ENCODE data around the gene SRXN1.

SRXN1 gene

DNA sequence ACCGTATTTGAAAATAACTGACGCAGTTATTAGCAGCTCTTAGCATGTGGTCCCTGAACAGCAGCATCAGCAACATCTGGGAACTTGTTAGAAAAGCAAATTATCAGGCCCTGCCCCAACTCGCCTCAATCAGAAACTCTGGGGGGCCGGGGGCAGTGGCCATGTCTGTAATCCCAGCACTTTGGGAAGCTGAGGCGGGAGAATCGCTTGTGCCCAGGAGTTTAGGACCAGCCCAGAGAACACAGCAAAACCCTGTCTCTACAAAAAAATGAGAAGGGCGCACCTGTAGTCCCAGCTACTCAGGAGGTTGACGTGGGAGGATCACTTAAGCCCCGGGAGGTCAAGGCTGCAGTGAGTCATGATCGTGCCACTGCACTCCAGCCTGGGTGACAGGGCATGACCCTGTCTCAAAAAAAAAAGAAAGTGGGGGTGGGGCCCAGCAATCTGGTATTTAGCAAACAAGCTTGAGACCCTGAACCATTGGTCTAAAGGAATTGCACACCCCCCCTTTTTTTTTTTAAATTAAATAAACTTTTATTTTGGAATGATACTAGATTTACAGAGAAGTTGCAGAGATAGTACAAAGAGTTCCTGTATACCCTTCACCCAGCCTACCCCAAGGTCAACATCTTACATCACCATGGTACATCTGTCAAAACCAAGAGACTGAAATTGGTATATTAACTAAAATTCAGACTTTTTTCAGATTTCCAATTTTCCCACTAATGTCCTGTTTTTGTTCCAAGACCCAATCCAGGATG is 6.7 kb downstream of the SRXN1 start:
- no peak for DNase-seq (ENCODE audit: low read depth in 1 of 2, low spot score in 1 of 2)

DNA sequence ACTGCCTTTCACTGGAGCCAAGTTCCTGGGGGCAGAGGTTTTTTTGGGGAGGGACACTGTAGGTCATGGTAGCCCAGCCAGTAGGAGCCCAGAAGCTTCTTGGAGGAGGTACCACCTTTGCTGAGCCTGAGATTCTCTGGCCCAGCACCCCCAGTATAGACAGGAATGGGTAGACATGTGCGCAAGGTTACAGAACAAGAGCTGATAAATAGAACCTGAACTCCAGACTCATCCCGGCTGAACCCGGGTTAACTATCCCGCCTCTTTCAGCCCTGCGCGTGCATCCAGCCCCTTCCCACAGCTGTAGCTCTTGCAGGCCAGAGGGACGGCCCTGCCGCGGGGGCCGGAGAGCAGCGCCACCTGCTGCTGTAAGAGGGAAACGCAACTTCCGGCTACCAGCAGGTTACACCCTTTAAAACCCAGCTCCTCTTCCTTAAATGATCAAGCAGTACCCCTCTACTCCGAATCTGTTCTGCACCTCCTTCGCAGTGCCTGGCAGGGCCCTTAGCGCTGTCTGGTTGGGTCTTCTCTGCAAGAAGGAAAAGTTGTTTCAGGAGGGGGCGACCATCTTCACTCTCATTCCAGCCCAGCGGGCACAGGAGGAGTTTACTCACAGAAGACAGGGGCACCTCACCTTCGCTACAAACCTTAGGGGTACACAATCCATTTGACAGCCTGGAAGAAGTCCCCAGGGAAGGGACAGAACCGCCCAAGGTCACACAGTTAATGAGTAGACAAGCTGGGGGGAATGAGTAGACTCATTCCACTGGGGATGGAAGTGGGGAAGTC is 7.5 kb downstream of the SRXN1 start:
- no peak overlapping the region for H3K4me3 ChIP-seq (replicated peaks; ENCODE audit: insufficient read depth, low read length)
- peak; percentile 61 to 62 for DNase-seq (ENCODE audit: low read depth in 1 of 2, low spot score in 1 of 2)
- H3K27me3 ChIP-seq (ENCODE audit: insufficient read depth, poor library complexity, severe bottlenecking), result no peaks in the 10 kb centered on the region
- no peak overlapping the region for H3K27ac ChIP-seq (replicated peaks)
- no peak for TF ChIP-seq POLR2AphosphoS5 (IDR thresholded peaks at IDR 0.05; ENCODE audit: low read depth)
- TF ChIP-seq, protein P1, sequence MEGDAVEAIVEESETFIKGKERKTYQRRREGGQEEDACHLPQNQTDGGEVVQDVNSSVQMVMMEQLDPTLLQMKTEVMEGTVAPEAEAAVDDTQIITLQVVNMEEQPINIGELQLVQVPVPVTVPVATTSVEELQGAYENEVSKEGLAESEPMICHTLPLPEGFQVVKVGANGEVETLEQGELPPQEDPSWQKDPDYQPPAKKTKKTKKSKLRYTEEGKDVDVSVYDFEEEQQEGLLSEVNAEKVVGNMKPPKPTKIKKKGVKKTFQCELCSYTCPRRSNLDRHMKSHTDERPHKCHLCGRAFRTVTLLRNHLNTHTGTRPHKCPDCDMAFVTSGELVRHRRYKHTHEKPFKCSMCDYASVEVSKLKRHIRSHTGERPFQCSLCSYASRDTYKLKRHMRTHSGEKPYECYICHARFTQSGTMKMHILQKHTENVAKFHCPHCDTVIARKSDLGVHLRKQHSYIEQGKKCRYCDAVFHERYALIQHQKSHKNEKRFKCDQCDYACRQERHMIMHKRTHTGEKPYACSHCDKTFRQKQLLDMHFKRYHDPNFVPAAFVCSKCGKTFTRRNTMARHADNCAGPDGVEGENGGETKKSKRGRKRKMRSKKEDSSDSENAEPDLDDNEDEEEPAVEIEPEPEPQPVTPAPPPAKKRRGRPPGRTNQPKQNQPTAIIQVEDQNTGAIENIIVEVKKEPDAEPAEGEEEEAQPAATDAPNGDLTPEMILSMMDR (IDR thresholded peaks at IDR 0.05; ENCODE audit: insufficient read depth, low read length), result peak; percentile 91
- peak; percentile 36; the same call in 1 of the 2 replicates for TF ChIP-seq SPI1 (IDR thresholded peaks at IDR 0.05; ENCODE audit: borderline replicate concordance, low read depth)
- TF ChIP-seq, protein P2, sequence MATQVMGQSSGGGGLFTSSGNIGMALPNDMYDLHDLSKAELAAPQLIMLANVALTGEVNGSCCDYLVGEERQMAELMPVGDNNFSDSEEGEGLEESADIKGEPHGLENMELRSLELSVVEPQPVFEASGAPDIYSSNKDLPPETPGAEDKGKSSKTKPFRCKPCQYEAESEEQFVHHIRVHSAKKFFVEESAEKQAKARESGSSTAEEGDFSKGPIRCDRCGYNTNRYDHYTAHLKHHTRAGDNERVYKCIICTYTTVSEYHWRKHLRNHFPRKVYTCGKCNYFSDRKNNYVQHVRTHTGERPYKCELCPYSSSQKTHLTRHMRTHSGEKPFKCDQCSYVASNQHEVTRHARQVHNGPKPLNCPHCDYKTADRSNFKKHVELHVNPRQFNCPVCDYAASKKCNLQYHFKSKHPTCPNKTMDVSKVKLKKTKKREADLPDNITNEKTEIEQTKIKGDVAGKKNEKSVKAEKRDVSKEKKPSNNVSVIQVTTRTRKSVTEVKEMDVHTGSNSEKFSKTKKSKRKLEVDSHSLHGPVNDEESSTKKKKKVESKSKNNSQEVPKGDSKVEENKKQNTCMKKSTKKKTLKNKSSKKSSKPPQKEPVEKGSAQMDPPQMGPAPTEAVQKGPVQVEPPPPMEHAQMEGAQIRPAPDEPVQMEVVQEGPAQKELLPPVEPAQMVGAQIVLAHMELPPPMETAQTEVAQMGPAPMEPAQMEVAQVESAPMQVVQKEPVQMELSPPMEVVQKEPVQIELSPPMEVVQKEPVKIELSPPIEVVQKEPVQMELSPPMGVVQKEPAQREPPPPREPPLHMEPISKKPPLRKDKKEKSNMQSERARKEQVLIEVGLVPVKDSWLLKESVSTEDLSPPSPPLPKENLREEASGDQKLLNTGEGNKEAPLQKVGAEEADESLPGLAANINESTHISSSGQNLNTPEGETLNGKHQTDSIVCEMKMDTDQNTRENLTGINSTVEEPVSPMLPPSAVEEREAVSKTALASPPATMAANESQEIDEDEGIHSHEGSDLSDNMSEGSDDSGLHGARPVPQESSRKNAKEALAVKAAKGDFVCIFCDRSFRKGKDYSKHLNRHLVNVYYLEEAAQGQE (IDR thresholded peaks at IDR 0.05; ENCODE audit: insufficient replicate concordance, low read depth), result no peak

More for the DNA sequence above, 6.7 kb downstream of the SRXN1 start:
- TF ChIP-seq, protein P2 (IDR thresholded peaks at IDR 0.05; ENCODE audit: insufficient replicate concordance, low read depth), result no peak
- TF ChIP-seq GABPA (IDR thresholded peaks at IDR 0.05; ENCODE audit: low read depth), result no peak
- no peak for TF ChIP-seq SPI1 (IDR thresholded peaks at IDR 0.05; ENCODE audit: borderline replicate concordance, low read depth)
- TF ChIP-seq, protein P1 (IDR thresholded peaks at IDR 0.05; ENCODE audit: insufficient read depth, low read length), result no peak
- no peak for TF ChIP-seq POLR2AphosphoS5 (IDR thresholded peaks at IDR 0.05; ENCODE audit: low read depth)
- Histone ChIP-seq H3K4me3 (replicated peaks; ENCODE audit: insufficient read depth, low read length) (no peak overlapping the region), H3K27ac (replicated peaks) (no peak overlapping the region), H3K27me3 (ENCODE audit: insufficient read depth, poor library complexity, severe bottlenecking) (no peaks in the 10 kb centered on the region)

DNA sequence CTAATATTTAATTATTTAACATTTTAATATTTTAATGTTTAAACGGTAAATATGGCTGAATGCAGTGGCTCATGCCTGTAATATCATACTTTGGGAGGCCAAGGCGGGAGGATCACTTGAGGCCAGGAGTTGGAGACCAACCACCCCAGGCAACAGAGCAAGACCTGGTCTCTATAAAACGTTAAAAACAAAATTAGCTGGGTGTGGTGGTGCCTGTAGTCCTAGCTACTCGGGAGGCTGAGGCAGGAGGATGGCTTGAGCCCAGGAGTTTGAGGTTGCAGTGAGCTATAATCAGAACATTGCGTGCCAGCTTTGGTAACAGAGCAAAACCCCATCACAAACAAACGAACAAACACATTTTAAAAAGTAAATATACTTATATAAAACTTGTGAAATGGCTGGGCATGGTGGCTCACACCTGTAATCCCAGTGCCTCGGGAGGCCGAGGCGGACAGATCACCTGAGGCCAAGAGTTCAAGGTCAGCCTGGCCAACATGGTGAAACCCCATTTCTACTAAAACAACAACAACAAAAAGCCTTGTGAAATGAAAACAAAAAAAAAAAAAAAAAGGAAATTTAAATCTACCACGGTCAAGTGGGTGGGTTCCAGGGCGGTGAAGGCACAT is 8.2 kb downstream of the SRXN1 start:
- TF ChIP-seq SPI1 (IDR thresholded peaks at IDR 0.05; ENCODE audit: borderline replicate concordance, low read depth) (no peak), GABPA (IDR thresholded peaks at IDR 0.05; ENCODE audit: low read depth) (no peak), POLR2AphosphoS5 (IDR thresholded peaks at IDR 0.05; ENCODE audit: low read depth) (no peak)
- TF ChIP-seq, protein P1 (IDR thresholded peaks at IDR 0.05; ENCODE audit: insufficient read depth, low read length), result no peak
- TF ChIP-seq, protein P2 (IDR thresholded peaks at IDR 0.05; ENCODE audit: insufficient replicate concordance, low read depth), result no peak
- no peaks in the 10 kb centered on the region for H3K27me3 ChIP-seq (ENCODE audit: insufficient read depth, poor library complexity, severe bottlenecking)
- H3K27ac ChIP-seq (replicated peaks), result no peak overlapping the region
- H3K4me3 ChIP-seq (replicated peaks; ENCODE audit: insufficient read depth, low read length), result no peak overlapping the region
- no peak for DNase-seq (ENCODE audit: low read depth in 1 of 2, low spot score in 1 of 2)
